Uterus (tissue), 4 donors: ENCODE data around the gene POLA2. TPM values are rescaled to one million over a fixed set of nuclear protein-coding genes. Genes with fewer than 3 reads are reported as not detected.
"Not testable (repeated sequence)": the region's sequence is repeated elsewhere in the genome, so short reads cannot be mapped to it uniquely, and the experiment has no call there.

ENCODE experiments used
- DNase-seq, 2 donors: peaks; one replicate each; pipeline ENCODE4 v3.0.0-alpha.2; 2019 to 2020
- H3K27ac ChIP-seq, 2 donors: fragments of 200-600 bp; sonication (generic); 1 replicate in 1 of 2; 2 replicates in 1 of 2; pipeline ENCODE4 v1.5.1; 2016 to 2018
- H3K27me3 ChIP-seq, 2 donors: fragments of 200-600 bp; sonication (generic); one replicate each; pipeline ENCODE4 v1.5.1; 2018 to 2019; ENCODE audit warnings: control low read depth in 1 of 2
- H3K36me3 ChIP-seq, 2 donors: fragments of 200-600 bp; sonication (generic); one replicate each; pipeline ENCODE4 v1.5.1; 2019; ENCODE audit warnings: control low read depth in 1 of 2
- H3K4me1 ChIP-seq, 2 donors: fragments of 200-600 bp; sonication (generic); one replicate each; pipeline ENCODE4 v1.5.1; 2018 to 2019; ENCODE audit warnings: control low read depth in 1 of 2
- H3K4me3 ChIP-seq, 2 donors: fragments of 200-600 bp; sonication (generic); 1 replicate in 1 of 2; 2 replicates in 1 of 2; pipeline ENCODE4 v1.5.1; 2018 to 2019; ENCODE audit warnings: mild to moderate bottlenecking in 1 of 2
- H3K9me3 ChIP-seq, 2 donors: fragments of 200-600 bp; sonication (generic); one replicate each; pipeline ENCODE4 v1.5.1; 2019; ENCODE audit warnings: control low read depth in 1 of 2
- POLR2A ChIP-seq, 2 donors: fragments of 450-650 bp; IDR thresholded peaks; one replicate each; pipeline ENCODE4 v1.6.1; 2016; ENCODE audit warnings: antibody characterized with exemption in 2 of 2, mild to moderate bottlenecking in 1 of 2, moderate library complexity in 1 of 2
- intact Hi-C: fragments of 100-400 bp; cut with DNase I; formaldehyde crosslinking; loops from one replicate; pipeline ENCODE4 v1.15.1; 2023; ENCODE audit warnings: low total_unique reads
- total RNA-seq, 4 donors: library from RNA; depleted of rRNA in 3 of 4; stranded (reverse); fragments of >200 nt in 3 of 4; gene quantifications; one replicate each; pipeline versions ENCODE4 v1.1.0 to v1.2.4, GENCODE V29; 2014 to 2023
- TF ChIP-seq, protein P1 (sequence below), 4 experiments: fragments of 200-600 bp in 2 of 4; fragments of 450-650 bp in 2 of 4; sonication (generic) in 2 of 4; IDR thresholded peaks; one replicate each; pipeline ENCODE4 v1.5.1; 2016 to 2019; ENCODE audit warnings: antibody characterized with exemption in 4 of 4, mild to moderate bottlenecking in 2 of 4, moderate library complexity in 1 of 4
- donor health status: DM: yes; HTN: yes; CAD: no.

POLA2 gene
- total RNA-seq, 4 donors from 2014 or later: 3.3 to 13.5 (median 7.6) TPM

GRCh38 chr11:65262776-65263175 lies 1.0 kb downstream of the POLA2 start:
- intact Hi-C loops: no loop called here
- no peak for TF ChIP-seq POLR2A (IDR thresholded peaks at IDR 0.05)
- TF ChIP-seq, protein P1, sequence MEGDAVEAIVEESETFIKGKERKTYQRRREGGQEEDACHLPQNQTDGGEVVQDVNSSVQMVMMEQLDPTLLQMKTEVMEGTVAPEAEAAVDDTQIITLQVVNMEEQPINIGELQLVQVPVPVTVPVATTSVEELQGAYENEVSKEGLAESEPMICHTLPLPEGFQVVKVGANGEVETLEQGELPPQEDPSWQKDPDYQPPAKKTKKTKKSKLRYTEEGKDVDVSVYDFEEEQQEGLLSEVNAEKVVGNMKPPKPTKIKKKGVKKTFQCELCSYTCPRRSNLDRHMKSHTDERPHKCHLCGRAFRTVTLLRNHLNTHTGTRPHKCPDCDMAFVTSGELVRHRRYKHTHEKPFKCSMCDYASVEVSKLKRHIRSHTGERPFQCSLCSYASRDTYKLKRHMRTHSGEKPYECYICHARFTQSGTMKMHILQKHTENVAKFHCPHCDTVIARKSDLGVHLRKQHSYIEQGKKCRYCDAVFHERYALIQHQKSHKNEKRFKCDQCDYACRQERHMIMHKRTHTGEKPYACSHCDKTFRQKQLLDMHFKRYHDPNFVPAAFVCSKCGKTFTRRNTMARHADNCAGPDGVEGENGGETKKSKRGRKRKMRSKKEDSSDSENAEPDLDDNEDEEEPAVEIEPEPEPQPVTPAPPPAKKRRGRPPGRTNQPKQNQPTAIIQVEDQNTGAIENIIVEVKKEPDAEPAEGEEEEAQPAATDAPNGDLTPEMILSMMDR (IDR thresholded peaks at IDR 0.05): no peak

DNA sequence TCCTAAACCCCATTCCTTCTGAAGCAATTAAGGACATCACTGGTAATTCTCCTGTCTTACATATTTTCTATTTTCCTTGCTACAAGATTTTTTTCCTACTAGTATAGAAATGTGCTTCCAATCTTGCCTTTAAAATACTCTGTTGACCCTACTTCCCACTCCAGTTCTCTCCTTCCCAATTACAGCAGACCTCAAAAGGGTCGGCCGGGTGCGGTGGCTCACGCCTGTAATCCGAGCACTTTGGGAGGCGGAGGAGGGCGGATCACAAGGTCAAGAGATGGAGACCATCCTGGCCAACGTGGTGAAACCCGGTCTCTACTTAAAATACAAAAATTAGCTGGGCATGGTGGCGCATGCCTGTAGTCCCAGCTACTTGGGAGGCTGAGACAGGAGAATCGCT lies 3.0 kb downstream of the POLA2 start:
- H3K4me1 ChIP-seq, H3K4me3 ChIP-seq, H3K36me3 ChIP-seq, DNase-seq, H3K9me3 ChIP-seq, intact Hi-C loops, H3K27me3 ChIP-seq, H3K27ac ChIP-seq: not testable (repeated sequence)

More at GRCh38 chr11:65262776-65263175, 1.0 kb downstream of the POLA2 start:
- Histone ChIP-seq H3K4me1 (no peaks in the 10 kb centered on the region), H3K9me3 (no peaks in the 10 kb centered on the region), H3K27me3 (no peaks in the 10 kb centered on the region), H3K36me3 (no peaks in the 10 kb centered on the region), H3K4me3 (peak overlapping the region; percentile 54 to 59), H3K27ac (peak overlapping the region; percentile 78 to 87)
- no peak for DNase-seq

DNA sequence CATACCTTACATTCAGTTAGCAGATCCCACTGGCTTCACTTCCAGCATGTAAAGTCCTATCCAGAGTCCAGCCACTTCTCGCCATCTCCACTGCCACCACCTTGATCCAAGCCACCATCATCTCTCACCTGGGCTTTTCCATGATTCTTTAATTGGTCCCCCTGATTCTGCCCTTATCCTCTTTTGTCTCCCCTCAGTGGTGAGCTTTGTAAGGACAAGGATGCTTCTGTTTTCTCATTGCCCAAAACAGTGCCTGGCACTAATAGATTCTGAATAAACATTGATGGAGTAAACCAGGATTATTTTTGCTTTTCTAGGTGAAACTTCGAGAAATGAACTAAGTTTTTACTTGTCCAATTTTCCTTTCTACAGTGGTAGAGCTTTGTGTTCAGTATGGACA lies 4.4 kb downstream of the POLA2 start:
- H3K27me3 ChIP-seq: no peaks in the 10 kb centered on the region
- intact Hi-C loops: no loop called here
- H3K4me3 ChIP-seq: no peak overlapping the region
- TF ChIP-seq, protein P1 (IDR thresholded peaks at IDR 0.05): no peak
- no peak for TF ChIP-seq POLR2A (IDR thresholded peaks at IDR 0.05)
- H3K27ac ChIP-seq: no peak overlapping the region
- H3K4me1 ChIP-seq: no peaks in the 10 kb centered on the region
- DNase-seq: no peak
- H3K9me3 ChIP-seq: no peaks in the 10 kb centered on the region
- H3K36me3 ChIP-seq: no peaks in the 10 kb centered on the region

GRCh38 chr11:65274735-65275682 lies 13.2 kb downstream of the POLA2 start:
- Histone ChIP-seq H3K36me3 (no peaks in the 10 kb centered on the region), H3K4me3 (no peak overlapping the region), H3K4me1 (peaks cover 0 to 16% of the 10 kb centered on the region in 2 donors), H3K27ac (peak overlapping the region; percentile 64 to 66), H3K27me3 (no peaks in the 10 kb centered on the region), H3K9me3 (no peaks in the 10 kb centered on the region)
- TF ChIP-seq, protein P1 (IDR thresholded peaks at IDR 0.05): peak; percentile 82 to 99 (median 90)
- no peak for TF ChIP-seq POLR2A (IDR thresholded peaks at IDR 0.05)
- DNase-seq: peak; percentile 83 to 93
- intact Hi-C loops: loop anchor here (2.0 kb wide), 1 partner anchor 40 kb away; the partner anchor contains the start of gene CDC42EP2

DNA sequence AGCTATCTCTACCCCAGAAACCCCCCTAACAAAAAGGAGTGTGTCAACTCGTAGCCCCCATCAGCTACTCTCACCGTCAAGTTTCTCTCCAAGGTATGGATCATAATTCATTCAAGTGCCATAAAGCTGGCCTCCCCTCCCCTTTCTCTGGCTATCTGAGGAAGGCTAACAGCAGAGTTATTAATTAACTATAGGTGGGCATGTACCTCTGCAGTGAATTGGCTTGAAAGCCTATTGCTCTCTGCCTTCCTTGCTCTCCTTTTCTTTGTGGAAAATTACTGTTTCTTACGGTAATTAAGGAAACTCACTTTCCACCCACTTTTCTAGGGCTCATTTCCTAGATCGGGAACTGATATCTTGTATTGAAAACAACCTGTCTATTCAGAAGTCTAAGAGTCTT lies 14.1 kb downstream of the POLA2 start:
- Histone ChIP-seq H3K9me3 (no peaks in the 10 kb centered on the region), H3K27ac (peak overlapping the region; percentile 64 to 66), H3K4me3 (no peak overlapping the region), H3K27me3 (no peaks in the 10 kb centered on the region), H3K4me1 (peaks cover 0 to 16% of the 10 kb centered on the region in 2 donors), H3K36me3 (no peaks in the 10 kb centered on the region)
- intact Hi-C loops: loop anchor here (2.0 kb wide), 1 partner anchor 39 kb away; the partner anchor contains the start of gene CDC42EP2
- no peak for DNase-seq
- TF ChIP-seq, protein P1 (IDR thresholded peaks at IDR 0.05): no peak
- no peak for TF ChIP-seq POLR2A (IDR thresholded peaks at IDR 0.05)
